ENCODE results near the gene LEMD1. TPM values are rescaled to one million over a fixed set of nuclear protein-coding genes. Genes with fewer than 3 reads are reported as not detected.

LEMD1 gene
- polyA plus RNA-seq, 1 donor from 2014 or later: 67.6 TPM

DNA sequence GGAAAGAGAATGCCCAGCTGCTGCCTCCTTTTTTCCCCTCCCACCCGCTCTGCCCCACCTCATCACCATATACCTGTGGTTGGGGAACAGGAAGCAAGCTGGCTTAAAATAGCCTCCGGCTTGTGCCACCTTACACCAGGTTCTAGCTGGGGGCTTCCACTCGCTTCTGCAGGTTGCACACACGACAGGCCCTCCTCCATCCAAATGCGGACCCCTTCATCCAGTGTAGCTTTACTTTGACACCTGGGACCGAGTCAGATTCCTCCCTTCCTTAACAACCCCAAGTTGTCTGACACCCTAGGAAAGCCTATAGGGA lies 19.4 kb upstream of the LEMD1 start:
- Histone ChIP-seq H3F3A (ENCODE audit: insufficient read depth, low read length, poor library complexity, severe bottlenecking) (peaks cover 4% of the 10 kb centered on the region), H3K9ac (ENCODE audit: low read length) (no peak overlapping the region), H3K9me2 (ENCODE audit: insufficient read depth, low read length) (no peaks in the 10 kb centered on the region), H3K4me2 (ENCODE audit: low read length) (no peak overlapping the region), H3K4me3 (ENCODE audit: low read length) (no peak overlapping the region), H3K27ac (ENCODE audit: low read length) (peak overlapping the region; percentile 1), H2AFZ (ENCODE audit: low read depth, low read length) (no peak overlapping the region), H3K9me3 (ENCODE audit: low read length) (no peaks in the 10 kb centered on the region), H4K20me1 (ENCODE audit: insufficient read depth) (no peaks in the 10 kb centered on the region), H3K79me2 (replicated peaks; ENCODE audit: insufficient read depth, low read length) (peaks cover 4% of the 10 kb centered on the region), H3K27me3 (ENCODE audit: insufficient read depth, low read depth, low read length) (no peaks in the 10 kb centered on the region), H3K36me3 (ENCODE audit: insufficient read depth, low read length) (peaks cover 1% of the 10 kb centered on the region)
- TF ChIP-seq EP300 (conservative IDR thresholded peaks at IDR 0.05; ENCODE audit: poor library complexity, severe bottlenecking) (no peak), MXI1 (conservative IDR thresholded peaks at IDR 0.05; ENCODE audit: poor library complexity, severe bottlenecking) (no peak), CTCF (IDR thresholded peaks at IDR 0.05; ENCODE audit: poor library complexity, severe bottlenecking) (no peak), EZH2 (IDR thresholded peaks at IDR 0.05; ENCODE audit: borderline replicate concordance, insufficient read depth, low read length, poor library complexity, severe bottlenecking) (no peak), TAF1 (IDR thresholded peaks at IDR 0.05; ENCODE audit: low read depth) (no peak), POLR2AphosphoS5 (IDR thresholded peaks at IDR 0.05) (no peak), SMC3 (conservative IDR thresholded peaks at IDR 0.05; ENCODE audit: poor library complexity) (no peak), RAD21 (conservative IDR thresholded peaks at IDR 0.05) (no peak)

DNA sequence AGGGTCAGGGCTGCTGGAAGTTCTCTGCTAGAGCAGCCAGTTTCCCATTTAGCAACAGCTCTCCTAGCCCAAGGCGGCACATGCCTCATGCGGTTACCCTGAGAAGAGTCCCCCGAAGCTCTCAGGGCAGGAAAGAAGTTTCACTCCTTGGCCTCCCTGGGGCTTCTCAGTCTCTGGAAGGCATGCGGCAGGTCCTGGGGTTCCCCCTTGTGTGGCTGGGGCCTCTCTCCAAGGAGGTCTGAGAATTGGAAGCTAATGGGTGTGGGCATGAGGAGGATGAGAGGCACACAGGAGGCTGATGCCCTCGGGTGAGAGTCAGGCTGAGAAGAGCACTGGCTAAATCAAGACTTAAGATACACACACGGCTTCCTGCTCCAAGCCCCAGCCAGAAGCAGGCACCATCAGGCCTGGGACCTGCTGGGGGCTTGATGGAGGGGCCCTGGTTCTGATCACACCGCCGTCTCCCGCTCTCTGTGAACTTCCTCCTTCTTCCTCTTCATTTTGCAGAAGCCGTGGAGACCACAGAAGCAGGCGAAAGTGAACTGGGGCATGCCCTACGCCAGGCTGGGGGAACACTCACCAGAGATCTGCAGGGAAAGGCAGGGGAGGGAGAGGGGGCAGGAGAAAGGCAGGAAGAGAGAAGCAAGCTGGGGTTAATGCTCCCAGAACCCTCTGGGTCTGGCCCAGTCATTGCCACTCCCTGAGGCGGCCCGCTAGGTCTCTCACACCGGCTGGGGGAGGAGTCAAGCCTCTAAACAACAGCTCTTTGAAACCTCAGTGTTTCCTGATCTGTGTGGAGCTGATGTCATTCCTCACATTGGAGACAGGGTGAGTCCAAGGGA lies 18.8 kb upstream of the LEMD1 start:
- no peak overlapping the region for H2AFZ ChIP-seq (ENCODE audit: low read depth, low read length)

More for the DNA sequence above, 18.8 kb upstream of the LEMD1 start:
- Histone ChIP-seq H3K4me2 (ENCODE audit: low read length) (no peak overlapping the region), H3K79me2 (replicated peaks; ENCODE audit: insufficient read depth, low read length) (peaks cover 4% of the 10 kb centered on the region), H3K36me3 (ENCODE audit: insufficient read depth, low read length) (no peaks in the 10 kb centered on the region), H3K27me3 (ENCODE audit: insufficient read depth, low read depth, low read length) (no peaks in the 10 kb centered on the region), H3K9me2 (ENCODE audit: insufficient read depth, low read length) (no peaks in the 10 kb centered on the region), H3K9ac (ENCODE audit: low read length) (no peak overlapping the region), H3K4me3 (ENCODE audit: low read length) (no peak overlapping the region), H3K27ac (ENCODE audit: low read length) (peak overlapping the region; percentile 18), H3K9me3 (ENCODE audit: low read length) (no peaks in the 10 kb centered on the region), H4K20me1 (ENCODE audit: insufficient read depth) (no peaks in the 10 kb centered on the region), H3F3A (ENCODE audit: insufficient read depth, low read length, poor library complexity, severe bottlenecking) (peaks cover 4% of the 10 kb centered on the region)
- TF ChIP-seq REST (IDR thresholded peaks at IDR 0.05; ENCODE audit: borderline replicate concordance): no peak
- TF ChIP-seq MXI1 (conservative IDR thresholded peaks at IDR 0.05; ENCODE audit: poor library complexity, severe bottlenecking): no peak
- no peak for TF ChIP-seq TAF1 (IDR thresholded peaks at IDR 0.05; ENCODE audit: low read depth)
- no peak for TF ChIP-seq RAD21 (conservative IDR thresholded peaks at IDR 0.05)
- TF ChIP-seq POLR2AphosphoS5 (IDR thresholded peaks at IDR 0.05): no peak
- no peak for TF ChIP-seq CTCF (IDR thresholded peaks at IDR 0.05; ENCODE audit: poor library complexity, severe bottlenecking)
- no peak for TF ChIP-seq SMC3 (conservative IDR thresholded peaks at IDR 0.05; ENCODE audit: poor library complexity)
- TF ChIP-seq EZH2 (IDR thresholded peaks at IDR 0.05; ENCODE audit: borderline replicate concordance, insufficient read depth, low read length, poor library complexity, severe bottlenecking): no peak
